ENCODE data around the gene INPP4B.

INPP4B gene

DNA sequence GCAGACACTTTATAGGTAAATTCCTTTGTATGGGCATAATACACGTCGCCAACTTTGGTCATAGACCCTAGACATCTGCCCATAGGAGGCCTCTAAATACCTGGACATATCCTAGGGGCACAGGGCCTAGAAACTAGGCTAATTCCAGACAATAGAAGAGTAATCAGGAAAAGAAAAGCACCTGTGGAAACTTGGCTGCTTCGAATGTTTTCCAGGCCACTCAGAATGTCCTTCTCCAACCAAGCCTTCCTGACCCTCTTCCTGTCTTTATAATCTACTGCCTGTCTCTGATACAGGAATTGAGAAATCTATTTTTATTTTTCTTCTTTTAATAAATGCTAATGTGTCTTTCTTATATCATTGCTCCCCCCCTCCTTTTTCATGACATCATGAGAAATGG is 716.6 kb downstream of the INPP4B start:
- no peak overlapping the region for H3K4ac ChIP-seq (ENCODE audit: low read depth, low read length)
- H2AK5ac ChIP-seq (ENCODE audit: low read length), result no peak overlapping the region
- WGBS (ENCODE audit: extremely low coverage, insufficient coverage, low lambda C conversion rate), result no CpG with 5 or more reads among the region's 3 CpGs
- no peak overlapping the region for H3K9ac ChIP-seq (ENCODE audit: low read length)
- no peak overlapping the region for H3K18ac ChIP-seq (ENCODE audit: low read length)
- DNase-seq, result no peak
- no peak overlapping the region for H4K8ac ChIP-seq (ENCODE audit: low read depth, low read length)
- no peak overlapping the region for H3K56ac ChIP-seq (ENCODE audit: low read length)
- no peak overlapping the region for H3K4me2 ChIP-seq (ENCODE audit: low read length)
- no peaks in the 10 kb centered on the region for H3K4me1 ChIP-seq (ENCODE audit: control insufficient read depth, low read depth, low read length)
- H4K5ac ChIP-seq (ENCODE audit: low read length), result no peak overlapping the region
- no peak overlapping the region for H2BK5ac ChIP-seq (ENCODE audit: low read length)
- no peaks in the 10 kb centered on the region for H3K79me1 ChIP-seq (ENCODE audit: low read length)
- no peak overlapping the region for H2BK120ac ChIP-seq (ENCODE audit: low read depth, low read length)
- no peaks in the 10 kb centered on the region for H3K79me2 ChIP-seq (ENCODE audit: control insufficient read depth, insufficient read depth, low read length)
- H3K4me3 ChIP-seq (ENCODE audit: low read length), result no peak overlapping the region
- H3K23ac ChIP-seq (ENCODE audit: low read length), result no peak overlapping the region
- no peak overlapping the region for H3K27ac ChIP-seq (ENCODE audit: low read depth, low read length)
- H2BK15ac ChIP-seq (replicated peaks; ENCODE audit: low read depth), result no peak overlapping the region
- no peaks in the 10 kb centered on the region for H3K36me3 ChIP-seq (ENCODE audit: control insufficient read depth, insufficient read depth, low read length)
- no peaks in the 10 kb centered on the region for H3K27me3 ChIP-seq (ENCODE audit: insufficient read depth, low read length, poor library complexity)

DNA sequence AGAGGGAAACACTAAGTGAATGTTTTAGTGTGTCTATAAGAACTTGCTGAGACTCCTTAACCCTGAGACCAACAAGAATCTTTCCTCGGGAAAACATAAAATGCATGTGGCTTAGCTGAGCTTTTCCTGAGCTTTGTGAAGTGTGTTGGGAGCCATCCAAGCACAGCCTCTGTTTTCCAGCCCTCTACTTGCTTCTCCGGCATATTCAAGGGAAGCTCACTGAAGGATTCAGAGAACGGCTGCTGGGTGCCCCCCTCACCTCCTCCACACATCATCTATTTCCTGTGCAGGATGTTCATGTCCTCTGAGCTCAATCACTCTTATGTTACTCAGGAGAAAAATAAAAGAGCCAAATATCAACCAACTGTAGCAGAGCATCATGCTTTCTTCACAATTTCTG is 717.6 kb downstream of the INPP4B start:
- H3K9ac ChIP-seq (ENCODE audit: low read length), result no peak overlapping the region
- H3K27me3 ChIP-seq (ENCODE audit: insufficient read depth, low read length, poor library complexity), result no peaks in the 10 kb centered on the region
- no peak overlapping the region for H2BK15ac ChIP-seq (replicated peaks; ENCODE audit: low read depth)
- no peak overlapping the region for H3K4me3 ChIP-seq (ENCODE audit: low read length)
- H4K5ac ChIP-seq (ENCODE audit: low read length), result no peak overlapping the region
- no peaks in the 10 kb centered on the region for H3K36me3 ChIP-seq (ENCODE audit: control insufficient read depth, insufficient read depth, low read length)
- no peak for DNase-seq
- no peak overlapping the region for H3K18ac ChIP-seq (ENCODE audit: low read length)
- no peaks in the 10 kb centered on the region for H3K79me2 ChIP-seq (ENCODE audit: control insufficient read depth, insufficient read depth, low read length)
- no peak overlapping the region for H3K23ac ChIP-seq (ENCODE audit: low read length)
- no peaks in the 10 kb centered on the region for H3K4me1 ChIP-seq (ENCODE audit: control insufficient read depth, low read depth, low read length)
- no peak overlapping the region for H3K27ac ChIP-seq (ENCODE audit: low read depth, low read length)
- no peak overlapping the region for H2BK5ac ChIP-seq (ENCODE audit: low read length)
- H4K8ac ChIP-seq (ENCODE audit: low read depth, low read length), result no peak overlapping the region
- WGBS (ENCODE audit: extremely low coverage, insufficient coverage, low lambda C conversion rate), result no CpG with 5 or more reads among the region's 3 CpGs
- H3K79me1 ChIP-seq (ENCODE audit: low read length), result no peaks in the 10 kb centered on the region
- H2AK5ac ChIP-seq (ENCODE audit: low read length), result no peak overlapping the region
- H3K4me2 ChIP-seq (ENCODE audit: low read length), result no peak overlapping the region
- H3K4ac ChIP-seq (ENCODE audit: low read depth, low read length), result no peak overlapping the region
- H3K56ac ChIP-seq (ENCODE audit: low read length), result no peak overlapping the region
- no peak overlapping the region for H2BK120ac ChIP-seq (ENCODE audit: low read depth, low read length)

DNA sequence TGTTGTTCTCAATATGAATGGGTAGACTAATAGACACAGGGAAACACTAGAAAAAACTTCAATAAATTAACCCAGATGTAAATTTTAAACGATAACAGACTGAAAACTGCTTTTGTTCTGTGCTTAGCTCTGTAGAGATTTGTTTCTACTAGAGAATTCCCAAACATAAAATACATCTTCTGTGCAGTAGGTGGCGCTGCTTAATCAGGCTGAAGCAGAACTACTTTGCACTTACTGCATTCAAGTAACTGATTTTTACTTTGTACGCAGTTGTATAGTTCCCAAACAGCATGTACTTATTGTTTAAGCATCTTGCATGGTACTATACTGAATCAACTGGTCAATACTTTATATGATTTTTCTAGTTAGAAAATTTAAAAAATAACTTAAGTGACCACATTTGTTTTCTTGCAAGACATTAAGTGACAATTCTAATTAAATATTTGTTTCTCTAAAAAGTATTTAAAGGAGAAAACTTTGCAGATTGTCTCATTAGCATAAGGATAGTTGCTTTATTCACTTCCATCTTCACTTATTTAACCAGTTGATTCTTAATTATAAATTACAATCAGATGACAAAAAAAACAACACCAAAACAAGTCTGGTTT is 719.1 kb downstream of the INPP4B start:
- H3K79me1 ChIP-seq (ENCODE audit: low read length), result no peaks in the 10 kb centered on the region
- no CpG with 5 or more reads among the region's 3 CpGs for WGBS (ENCODE audit: extremely low coverage, insufficient coverage, low lambda C conversion rate)
- no peaks in the 10 kb centered on the region for H3K36me3 ChIP-seq (ENCODE audit: control insufficient read depth, insufficient read depth, low read length)
- no peak overlapping the region for H2AK5ac ChIP-seq (ENCODE audit: low read length)
- no peak overlapping the region for H2BK15ac ChIP-seq (replicated peaks; ENCODE audit: low read depth)
- H3K4me1 ChIP-seq (ENCODE audit: control insufficient read depth, low read depth, low read length), result no peaks in the 10 kb centered on the region
- no peak overlapping the region for H2BK120ac ChIP-seq (ENCODE audit: low read depth, low read length)
- no peaks in the 10 kb centered on the region for H3K79me2 ChIP-seq (ENCODE audit: control insufficient read depth, insufficient read depth, low read length)
- no peak overlapping the region for H4K5ac ChIP-seq (ENCODE audit: low read length)
- no peaks in the 10 kb centered on the region for H3K27me3 ChIP-seq (ENCODE audit: insufficient read depth, low read length, poor library complexity)
- H3K23ac ChIP-seq (ENCODE audit: low read length), result no peak overlapping the region
- H2BK5ac ChIP-seq (ENCODE audit: low read length), result no peak overlapping the region
- DNase-seq, result peak; percentile 63
- no peak overlapping the region for H3K56ac ChIP-seq (ENCODE audit: low read length)
- H3K18ac ChIP-seq (ENCODE audit: low read length), result no peak overlapping the region
- no peak overlapping the region for H3K27ac ChIP-seq (ENCODE audit: low read depth, low read length)
- no peak overlapping the region for H3K4me2 ChIP-seq (ENCODE audit: low read length)
- no peak overlapping the region for H3K9ac ChIP-seq (ENCODE audit: low read length)
- no peak overlapping the region for H4K8ac ChIP-seq (ENCODE audit: low read depth, low read length)
- H3K4me3 ChIP-seq (ENCODE audit: low read length), result no peak overlapping the region
- H3K4ac ChIP-seq (ENCODE audit: low read depth, low read length), result no peak overlapping the region

DNA sequence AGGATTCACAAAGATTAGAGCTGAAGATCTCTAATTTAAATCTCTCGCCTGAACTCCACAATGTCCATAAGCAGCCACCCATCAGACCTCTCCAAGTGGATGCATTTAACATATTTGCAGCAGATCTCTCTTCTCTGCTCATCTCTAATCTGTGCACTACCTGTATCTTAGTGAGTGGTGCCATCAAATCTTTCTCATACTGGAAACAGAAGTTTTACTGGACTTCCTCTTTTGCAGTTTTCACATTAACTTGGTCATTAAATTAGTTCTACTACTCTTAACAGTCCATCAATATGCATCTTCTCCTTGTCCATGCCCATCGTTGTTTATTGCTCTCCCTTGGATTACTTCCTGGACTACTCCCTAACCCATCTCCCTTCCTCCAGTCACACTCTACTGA is 721.2 kb downstream of the INPP4B start:
- H3K4me1 ChIP-seq (ENCODE audit: control insufficient read depth, low read depth, low read length), result no peaks in the 10 kb centered on the region
- no peak overlapping the region for H2AK5ac ChIP-seq (ENCODE audit: low read length)
- H3K36me3 ChIP-seq (ENCODE audit: control insufficient read depth, insufficient read depth, low read length), result no peaks in the 10 kb centered on the region
- WGBS (ENCODE audit: extremely low coverage, insufficient coverage, low lambda C conversion rate), result no CpG with 5 or more reads among the region's 2 CpGs
- H3K18ac ChIP-seq (ENCODE audit: low read length), result no peak overlapping the region
- H3K79me1 ChIP-seq (ENCODE audit: low read length), result no peaks in the 10 kb centered on the region
- no peaks in the 10 kb centered on the region for H3K27me3 ChIP-seq (ENCODE audit: insufficient read depth, low read length, poor library complexity)
- H3K56ac ChIP-seq (ENCODE audit: low read length), result no peak overlapping the region
- no peak overlapping the region for H4K8ac ChIP-seq (ENCODE audit: low read depth, low read length)
- no peaks in the 10 kb centered on the region for H3K79me2 ChIP-seq (ENCODE audit: control insufficient read depth, insufficient read depth, low read length)
- H3K4me2 ChIP-seq (ENCODE audit: low read length), result no peak overlapping the region
- H3K27ac ChIP-seq (ENCODE audit: low read depth, low read length), result no peak overlapping the region
- no peak overlapping the region for H2BK5ac ChIP-seq (ENCODE audit: low read length)
- H3K9ac ChIP-seq (ENCODE audit: low read length), result no peak overlapping the region
- H2BK120ac ChIP-seq (ENCODE audit: low read depth, low read length), result no peak overlapping the region
- no peak overlapping the region for H3K4ac ChIP-seq (ENCODE audit: low read depth, low read length)
- no peak overlapping the region for H2BK15ac ChIP-seq (replicated peaks; ENCODE audit: low read depth)
- no peak overlapping the region for H3K4me3 ChIP-seq (ENCODE audit: low read length)
- no peak overlapping the region for H3K23ac ChIP-seq (ENCODE audit: low read length)
- no peak overlapping the region for H4K5ac ChIP-seq (ENCODE audit: low read length)
- no peak for DNase-seq

DNA sequence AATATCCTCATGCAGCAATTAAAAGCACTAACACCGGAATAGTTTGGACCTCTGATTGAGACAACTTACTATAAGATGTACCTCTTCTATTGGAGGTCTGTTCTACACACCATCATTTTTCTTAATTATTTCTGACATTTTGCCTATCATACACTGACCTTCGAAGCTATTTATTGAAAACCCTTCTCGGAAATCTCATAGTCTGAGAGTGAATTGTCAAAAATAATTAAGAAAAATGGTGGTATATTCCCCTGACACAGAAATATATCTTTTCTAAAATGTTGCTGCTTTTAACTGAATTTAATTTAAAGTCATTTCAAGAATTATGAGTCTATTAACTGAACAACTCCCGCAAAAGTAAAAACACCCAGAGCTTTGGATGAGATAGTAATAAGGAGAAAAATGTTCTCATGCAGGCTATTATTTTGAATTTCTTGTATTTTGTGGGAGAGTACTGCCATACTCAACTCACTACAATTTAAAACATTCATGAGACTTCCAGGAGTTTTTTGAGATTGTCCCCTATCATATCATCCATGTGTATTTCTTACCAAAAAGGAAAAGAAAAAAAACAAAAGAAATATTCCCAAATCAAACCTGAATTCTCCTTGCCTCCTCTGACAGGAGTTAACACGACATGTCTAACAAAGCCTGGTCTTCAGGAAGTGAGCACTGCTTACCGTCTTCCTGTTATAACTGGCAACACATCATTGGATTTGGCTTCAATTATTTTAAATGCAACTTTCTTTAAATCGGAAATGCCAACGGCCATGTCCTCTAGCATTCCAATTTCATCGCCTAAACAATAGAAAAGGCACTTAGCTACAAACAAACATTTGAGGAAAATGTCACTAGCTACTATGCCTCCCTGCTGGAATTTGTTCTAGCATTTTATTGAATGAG is 724.4 kb downstream of the INPP4B start:
- H3K9ac ChIP-seq (ENCODE audit: low read length), result no peak overlapping the region
- H3K4me1 ChIP-seq (ENCODE audit: control insufficient read depth, low read depth, low read length), result no peaks in the 10 kb centered on the region
- no peak overlapping the region for H4K5ac ChIP-seq (ENCODE audit: low read length)
- no peaks in the 10 kb centered on the region for H3K79me1 ChIP-seq (ENCODE audit: low read length)
- H3K79me2 ChIP-seq (ENCODE audit: control insufficient read depth, insufficient read depth, low read length), result no peaks in the 10 kb centered on the region
- no peak overlapping the region for H3K18ac ChIP-seq (ENCODE audit: low read length)
- no peak overlapping the region for H3K4me3 ChIP-seq (ENCODE audit: low read length)
- H3K27me3 ChIP-seq (ENCODE audit: insufficient read depth, low read length, poor library complexity), result no peaks in the 10 kb centered on the region
- WGBS (ENCODE audit: extremely low coverage, insufficient coverage, low lambda C conversion rate), result no CpG with 5 or more reads among the region's 9 CpGs
- DNase-seq, result no peak
- H3K36me3 ChIP-seq (ENCODE audit: control insufficient read depth, insufficient read depth, low read length), result no peaks in the 10 kb centered on the region
- H3K23ac ChIP-seq (ENCODE audit: low read length), result no peak overlapping the region
- no peak overlapping the region for H2BK5ac ChIP-seq (ENCODE audit: low read length)
- no peak overlapping the region for H3K4ac ChIP-seq (ENCODE audit: low read depth, low read length)
- H2AK5ac ChIP-seq (ENCODE audit: low read length), result no peak overlapping the region
- no peak overlapping the region for H2BK15ac ChIP-seq (replicated peaks; ENCODE audit: low read depth)
- no peak overlapping the region for H4K8ac ChIP-seq (ENCODE audit: low read depth, low read length)
- H3K4me2 ChIP-seq (ENCODE audit: low read length), result no peak overlapping the region
- H2BK120ac ChIP-seq (ENCODE audit: low read depth, low read length), result no peak overlapping the region
- no peak overlapping the region for H3K56ac ChIP-seq (ENCODE audit: low read length)
- H3K27ac ChIP-seq (ENCODE audit: low read depth, low read length), result no peak overlapping the region
